GM18861 (cell line): Measurements from ENCODE around the gene HTT-AS.
A peak's percentile ranks its signal among the peaks of the same experiment; 100 is the strongest.
"Not testable (repeated sequence)": the region's sequence is repeated elsewhere in the genome, so short reads cannot be mapped to it uniquely, and the experiment has no call there.

Experiments used
- ATAC-seq: cut with Tn5 transposase; IDR thresholded peaks from one replicate; pipeline ENCODE4 v1.9.1; 2021; ENCODE audit not compliant: unreplicated experiment

Gene HTT-AS

GRCh38 chr4:3074078-3074845, at the start of gene HTT-AS, which contains the start of gene HTT:
HTT-AS (minus strand) TSS chr4:3074538.
HTT (plus strand) TSS chr4:3074681; CDS start chr4:3074826, 145 bp downstream.
- peak; percentile 60 for ATAC-seq

GRCh38 chr4:3123181-3123671, 48.9 kb upstream of the HTT-AS start:
- ATAC-seq, result no peak

- ATAC-seq, result no peak
Observed at GRCh38 chr4:3122081-3122563, 47.8 kb upstream of the HTT-AS start.

GRCh38 chr4:3121596-3121995, 47.3 kb upstream of the HTT-AS start:
- no peak for ATAC-seq

GRCh38 chr4:3121110-3121509, 46.8 kb upstream of the HTT-AS start:
- no peak for ATAC-seq

GRCh38 chr4:3119464-3119863, 45.1 kb upstream of the HTT-AS start:
- ATAC-seq, result no peak

- no peak for ATAC-seq
Observed at GRCh38 chr4:3118312-3118711, 44.0 kb upstream of the HTT-AS start.

- ATAC-seq, result no peak
Observed at GRCh38 chr4:3116955-3117354, 42.6 kb upstream of the HTT-AS start.

GRCh38 chr4:3115637-3116270, 41.4 kb upstream of the HTT-AS start:
- ATAC-seq, result no peak

GRCh38 chr4:3114377-3114776, 40.0 kb upstream of the HTT-AS start:
- ATAC-seq, result no peak

GRCh38 chr4:3112609-3113469, 38.5 kb upstream of the HTT-AS start:
- no peak for ATAC-seq

GRCh38 chr4:3112201-3112600, 37.9 kb upstream of the HTT-AS start:
- ATAC-seq, result no peak

- ATAC-seq, result no peak
Observed at GRCh38 chr4:3111461-3111860, 37.1 kb upstream of the HTT-AS start.

- ATAC-seq, result no peak
Observed at GRCh38 chr4:3108211-3108610, 33.9 kb upstream of the HTT-AS start.

- no peak for ATAC-seq
Observed at GRCh38 chr4:3107691-3108121, 33.4 kb upstream of the HTT-AS start.

GRCh38 chr4:3107271-3107670, 32.9 kb upstream of the HTT-AS start:
- ATAC-seq, result no peak

- peak; percentile 91 for ATAC-seq
Observed at GRCh38 chr4:3106339-3107186, 32.2 kb upstream of the HTT-AS start.

- ATAC-seq, result no peak
Observed at GRCh38 chr4:3098346-3098745, 24.0 kb upstream of the HTT-AS start.

GRCh38 chr4:3096202-3096601, 21.9 kb upstream of the HTT-AS start:
- no peak for ATAC-seq

- not testable (repeated sequence) for ATAC-seq
Observed at GRCh38 chr4:3094701-3095100, 20.4 kb upstream of the HTT-AS start.
